ENCODE results near the gene DLGAP4.

DNA sequence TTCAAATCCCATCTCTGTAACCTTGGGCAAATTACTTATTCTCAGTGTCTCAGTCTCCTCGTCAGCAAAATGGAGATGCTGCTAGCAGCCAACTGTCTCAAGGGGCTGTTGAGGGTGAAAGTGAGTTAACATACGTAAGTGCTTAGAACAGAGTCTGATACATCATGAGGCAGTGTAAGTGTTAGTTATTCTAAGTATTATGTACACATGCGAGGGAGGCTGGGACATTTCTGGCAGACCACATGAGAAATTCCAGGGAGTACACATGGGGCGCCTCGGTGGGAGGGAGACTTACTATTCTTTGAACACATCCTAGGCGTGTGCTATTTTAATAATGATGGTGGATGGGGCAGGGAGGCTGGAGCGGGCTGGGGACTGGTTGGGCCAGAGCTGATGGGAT, 99.1 kb downstream of the DLGAP4 start:
- TF ChIP-seq EP300 (IDR thresholded peaks at IDR 0.05): no peak
- TF ChIP-seq, protein P1, sequence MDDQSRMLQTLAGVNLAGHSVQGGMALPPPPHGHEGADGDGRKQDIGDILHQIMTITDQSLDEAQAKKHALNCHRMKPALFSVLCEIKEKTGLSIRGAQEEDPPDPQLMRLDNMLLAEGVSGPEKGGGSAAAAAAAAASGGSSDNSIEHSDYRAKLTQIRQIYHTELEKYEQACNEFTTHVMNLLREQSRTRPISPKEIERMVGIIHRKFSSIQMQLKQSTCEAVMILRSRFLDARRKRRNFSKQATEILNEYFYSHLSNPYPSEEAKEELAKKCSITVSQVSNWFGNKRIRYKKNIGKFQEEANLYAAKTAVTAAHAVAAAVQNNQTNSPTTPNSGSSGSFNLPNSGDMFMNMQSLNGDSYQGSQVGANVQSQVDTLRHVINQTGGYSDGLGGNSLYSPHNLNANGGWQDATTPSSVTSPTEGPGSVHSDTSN (IDR thresholded peaks at IDR 0.05): no peak
- no peak for TF ChIP-seq POLR2A (IDR thresholded peaks at IDR 0.05; ENCODE audit: low read length)
- TF ChIP-seq CEBPB (IDR thresholded peaks at IDR 0.05): no peak
- no peak for TF ChIP-seq CHD2 (IDR thresholded peaks at IDR 0.05; ENCODE audit: low read length, partially characterized antibody)
- no peak for TF ChIP-seq RAD21 (conservative IDR thresholded peaks at IDR 0.05 in 1 of 2, IDR thresholded peaks at IDR 0.05 in 1 of 2)
- TF ChIP-seq BHLHE40 (IDR thresholded peaks at IDR 0.05; ENCODE audit: low read depth, low read length): no peak
- TF ChIP-seq RCOR1 (IDR thresholded peaks at IDR 0.05; ENCODE audit: low read depth, low read length): no peak
- no peak for TF ChIP-seq EHF (CRISPR knock-in tag; IDR thresholded peaks at IDR 0.05)
- TF ChIP-seq, protein P2, sequence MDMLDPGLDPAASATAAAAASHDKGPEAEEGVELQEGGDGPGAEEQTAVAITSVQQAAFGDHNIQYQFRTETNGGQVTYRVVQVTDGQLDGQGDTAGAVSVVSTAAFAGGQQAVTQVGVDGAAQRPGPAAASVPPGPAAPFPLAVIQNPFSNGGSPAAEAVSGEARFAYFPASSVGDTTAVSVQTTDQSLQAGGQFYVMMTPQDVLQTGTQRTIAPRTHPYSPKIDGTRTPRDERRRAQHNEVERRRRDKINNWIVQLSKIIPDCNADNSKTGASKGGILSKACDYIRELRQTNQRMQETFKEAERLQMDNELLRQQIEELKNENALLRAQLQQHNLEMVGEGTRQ (IDR thresholded peaks at IDR 0.05): no peak
- TF ChIP-seq, protein P3, sequence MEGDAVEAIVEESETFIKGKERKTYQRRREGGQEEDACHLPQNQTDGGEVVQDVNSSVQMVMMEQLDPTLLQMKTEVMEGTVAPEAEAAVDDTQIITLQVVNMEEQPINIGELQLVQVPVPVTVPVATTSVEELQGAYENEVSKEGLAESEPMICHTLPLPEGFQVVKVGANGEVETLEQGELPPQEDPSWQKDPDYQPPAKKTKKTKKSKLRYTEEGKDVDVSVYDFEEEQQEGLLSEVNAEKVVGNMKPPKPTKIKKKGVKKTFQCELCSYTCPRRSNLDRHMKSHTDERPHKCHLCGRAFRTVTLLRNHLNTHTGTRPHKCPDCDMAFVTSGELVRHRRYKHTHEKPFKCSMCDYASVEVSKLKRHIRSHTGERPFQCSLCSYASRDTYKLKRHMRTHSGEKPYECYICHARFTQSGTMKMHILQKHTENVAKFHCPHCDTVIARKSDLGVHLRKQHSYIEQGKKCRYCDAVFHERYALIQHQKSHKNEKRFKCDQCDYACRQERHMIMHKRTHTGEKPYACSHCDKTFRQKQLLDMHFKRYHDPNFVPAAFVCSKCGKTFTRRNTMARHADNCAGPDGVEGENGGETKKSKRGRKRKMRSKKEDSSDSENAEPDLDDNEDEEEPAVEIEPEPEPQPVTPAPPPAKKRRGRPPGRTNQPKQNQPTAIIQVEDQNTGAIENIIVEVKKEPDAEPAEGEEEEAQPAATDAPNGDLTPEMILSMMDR (IDR thresholded peaks at IDR 0.05): no peak
- TF ChIP-seq, protein P4, sequence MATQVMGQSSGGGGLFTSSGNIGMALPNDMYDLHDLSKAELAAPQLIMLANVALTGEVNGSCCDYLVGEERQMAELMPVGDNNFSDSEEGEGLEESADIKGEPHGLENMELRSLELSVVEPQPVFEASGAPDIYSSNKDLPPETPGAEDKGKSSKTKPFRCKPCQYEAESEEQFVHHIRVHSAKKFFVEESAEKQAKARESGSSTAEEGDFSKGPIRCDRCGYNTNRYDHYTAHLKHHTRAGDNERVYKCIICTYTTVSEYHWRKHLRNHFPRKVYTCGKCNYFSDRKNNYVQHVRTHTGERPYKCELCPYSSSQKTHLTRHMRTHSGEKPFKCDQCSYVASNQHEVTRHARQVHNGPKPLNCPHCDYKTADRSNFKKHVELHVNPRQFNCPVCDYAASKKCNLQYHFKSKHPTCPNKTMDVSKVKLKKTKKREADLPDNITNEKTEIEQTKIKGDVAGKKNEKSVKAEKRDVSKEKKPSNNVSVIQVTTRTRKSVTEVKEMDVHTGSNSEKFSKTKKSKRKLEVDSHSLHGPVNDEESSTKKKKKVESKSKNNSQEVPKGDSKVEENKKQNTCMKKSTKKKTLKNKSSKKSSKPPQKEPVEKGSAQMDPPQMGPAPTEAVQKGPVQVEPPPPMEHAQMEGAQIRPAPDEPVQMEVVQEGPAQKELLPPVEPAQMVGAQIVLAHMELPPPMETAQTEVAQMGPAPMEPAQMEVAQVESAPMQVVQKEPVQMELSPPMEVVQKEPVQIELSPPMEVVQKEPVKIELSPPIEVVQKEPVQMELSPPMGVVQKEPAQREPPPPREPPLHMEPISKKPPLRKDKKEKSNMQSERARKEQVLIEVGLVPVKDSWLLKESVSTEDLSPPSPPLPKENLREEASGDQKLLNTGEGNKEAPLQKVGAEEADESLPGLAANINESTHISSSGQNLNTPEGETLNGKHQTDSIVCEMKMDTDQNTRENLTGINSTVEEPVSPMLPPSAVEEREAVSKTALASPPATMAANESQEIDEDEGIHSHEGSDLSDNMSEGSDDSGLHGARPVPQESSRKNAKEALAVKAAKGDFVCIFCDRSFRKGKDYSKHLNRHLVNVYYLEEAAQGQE (IDR thresholded peaks at IDR 0.05): no peak
